Measurements from ENCODE around the gene NEU3.
"Not testable (repeated sequence)": the region's sequence is repeated elsewhere in the genome, so short reads cannot be mapped to it uniquely, and the experiment has no call there.

Gene NEU3

DNA sequence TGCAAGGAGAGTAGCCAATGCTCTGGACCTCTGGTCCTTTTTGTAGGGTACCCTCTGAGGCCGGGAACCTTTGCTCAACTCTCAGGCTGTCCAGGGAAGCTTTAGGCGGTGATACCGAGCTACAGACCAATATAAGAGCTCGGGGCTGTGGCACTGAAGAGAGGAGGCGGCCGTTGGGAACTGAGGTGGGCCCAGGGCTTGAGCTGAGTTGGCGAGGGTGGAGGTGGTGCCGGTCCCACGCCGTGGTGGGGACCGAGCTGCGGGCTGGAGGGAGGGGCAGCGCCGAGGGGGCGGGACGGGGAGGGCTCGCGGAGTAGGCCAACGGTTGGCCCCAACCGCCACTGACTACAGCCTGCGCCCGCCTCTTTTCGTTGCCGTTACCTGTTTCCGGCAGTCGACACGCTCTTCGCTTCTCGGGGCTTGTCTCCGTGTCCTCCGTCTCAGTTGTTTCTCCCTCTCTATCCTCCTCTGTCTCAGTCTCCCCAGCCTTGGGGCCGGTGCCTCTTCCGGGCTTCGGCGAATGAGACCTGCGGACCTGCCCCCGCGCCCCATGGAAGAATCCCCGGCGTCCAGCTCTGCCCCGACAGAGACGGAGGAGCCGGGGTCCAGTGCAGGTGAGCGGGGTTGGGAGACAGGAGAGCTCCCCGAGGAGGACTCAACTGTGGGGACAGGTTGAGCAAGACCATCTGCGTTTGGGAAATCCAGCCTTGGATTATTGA is at the start of gene NEU3:
Gene NEU3 (plus strand): TSS at position 393 of the 719 bp plus-strand sequence. CDS start 128 bp downstream, at position 521.
- DNase-seq (ENCODE audit: low spot score), result peak; percentile 94

DNA sequence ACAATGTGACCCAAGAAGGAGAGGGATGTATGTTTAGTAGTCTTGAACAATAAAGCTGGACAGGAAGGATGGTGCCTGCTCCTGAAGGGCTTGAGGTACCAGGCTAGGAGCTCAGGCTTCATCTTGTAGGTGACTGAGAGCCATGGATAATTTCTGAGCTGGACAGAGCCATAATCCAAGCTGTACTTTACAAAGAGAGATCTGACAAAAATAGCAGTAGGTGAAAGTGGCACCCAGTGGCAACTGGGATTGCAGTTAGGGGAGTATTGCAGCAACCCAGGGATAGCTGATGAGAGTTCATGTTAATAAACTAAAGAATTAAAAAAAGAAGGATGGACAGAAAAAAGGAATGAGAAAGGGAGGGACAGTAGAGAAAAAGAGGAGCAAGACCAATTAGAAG is 47.2 kb upstream of the NEU3 start:
- DNase-seq (ENCODE audit: low spot score), result no peak

GRCh38 chr11:74942073-74942759 is 46.5 kb upstream of the NEU3 start:
- DNase-seq (ENCODE audit: low spot score), result no peak

GRCh38 chr11:74948546-74948897 is 40.2 kb upstream of the NEU3 start:
- DNase-seq (ENCODE audit: low spot score), result peak; percentile 29

GRCh38 chr11:74948898-74949752 is 39.6 kb upstream of the NEU3 start, which contains the start of the genes SPCS2 and XRRA1:
TSS of gene SPCS2 (plus strand) at chr11:74949266. CDS start at chr11:74949286, 20 bp downstream.
TSS of gene XRRA1 (minus strand) at chr11:74949091. CDS start at chr11:74940878, 8,213 bp downstream.
- DNase-seq (ENCODE audit: low spot score), result peak; percentile 98

DNA sequence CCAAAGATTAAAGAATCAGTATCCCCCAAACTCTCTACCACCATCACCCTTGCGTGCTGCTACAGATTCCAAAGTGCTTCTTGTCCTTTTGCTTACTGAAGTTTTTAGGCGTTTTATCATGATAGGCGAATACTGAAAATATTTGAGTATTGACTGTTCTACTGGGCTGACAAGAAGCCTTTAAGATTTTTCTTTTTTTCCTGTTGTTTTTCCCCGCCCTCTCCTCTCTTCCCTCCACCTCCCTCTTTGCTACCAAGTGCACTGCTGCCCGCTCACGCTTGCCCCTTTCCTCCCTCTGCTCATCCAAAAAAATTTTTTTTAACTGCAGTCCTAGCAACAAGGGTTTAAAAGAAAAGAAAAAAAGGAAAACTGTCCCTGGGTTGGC is 39.0 kb upstream of the NEU3 start:
- DNase-seq (ENCODE audit: low spot score), result peak; percentile 63

DNA sequence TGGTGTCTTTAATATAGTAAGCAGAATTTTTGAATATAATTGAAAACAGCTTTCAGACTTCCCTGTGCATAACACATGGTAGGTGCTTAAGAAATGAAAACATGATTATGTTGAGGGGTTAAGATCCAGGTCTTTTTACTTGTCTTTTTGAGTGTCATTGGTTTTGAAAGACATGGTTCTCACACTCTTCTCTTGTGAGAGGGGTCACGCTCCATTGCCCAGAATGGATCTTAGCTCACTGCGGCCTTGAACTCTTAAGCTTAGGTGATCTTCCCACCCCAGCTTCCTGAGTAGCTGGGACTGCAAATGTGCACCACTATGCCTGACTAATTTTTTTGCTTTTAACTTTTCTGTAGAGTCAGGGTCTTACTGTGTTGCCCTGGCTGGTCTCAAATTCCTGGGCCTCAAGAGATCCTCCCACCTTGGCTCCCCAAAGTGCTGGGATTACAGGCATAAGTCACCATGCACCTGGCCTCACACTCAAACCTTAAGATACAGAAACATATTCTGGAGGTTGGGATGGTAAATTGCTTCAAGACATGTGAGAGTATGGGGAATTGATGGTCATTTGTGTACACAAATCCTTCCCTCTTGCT is 38.3 kb upstream of the NEU3 start:
- no peak for DNase-seq (ENCODE audit: low spot score)

DNA sequence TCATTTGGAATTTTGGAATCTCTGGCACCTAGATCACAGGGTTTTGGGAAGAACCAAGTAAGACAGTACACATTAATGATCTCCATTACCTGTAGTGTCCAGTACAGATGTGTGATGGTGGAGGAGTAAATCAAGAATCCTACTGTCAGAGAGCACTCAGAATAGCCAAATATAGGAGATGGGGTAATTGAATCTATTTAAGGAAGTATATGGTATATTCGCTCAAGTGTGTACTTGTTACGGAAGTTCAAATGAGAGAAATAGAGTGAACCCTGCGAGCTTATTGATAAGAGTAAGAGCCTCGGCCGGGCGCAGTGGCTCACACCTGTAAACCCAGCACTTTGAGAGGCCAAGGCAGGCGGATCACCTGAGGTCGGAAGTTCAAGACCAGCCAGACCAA is 37.5 kb upstream of the NEU3 start:
- DNase-seq (ENCODE audit: low spot score), result no peak

DNA sequence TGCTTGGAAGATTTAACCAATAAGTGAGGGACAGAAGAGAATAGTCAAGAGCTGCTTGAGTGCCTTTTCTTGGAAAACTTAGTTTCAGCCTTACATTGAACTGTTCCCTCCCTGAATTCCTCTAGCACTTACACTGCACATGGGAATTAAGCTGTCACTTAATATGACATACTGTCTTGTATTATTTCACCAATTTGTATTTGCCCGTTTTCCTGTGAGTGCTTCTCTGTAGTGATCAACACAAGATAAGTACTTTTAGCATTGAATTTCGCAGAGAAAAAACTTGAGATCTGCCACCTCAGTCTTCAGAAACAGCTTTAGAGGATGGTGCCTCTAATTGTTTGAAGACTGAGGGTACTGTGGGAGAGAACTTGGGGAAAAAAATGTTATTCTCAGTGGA is 36.0 kb upstream of the NEU3 start:
- DNase-seq (ENCODE audit: low spot score), result no peak

- DNase-seq (ENCODE audit: low spot score), result no peak
Measured at GRCh38 chr11:74953451-74953850, 35.3 kb upstream of the NEU3 start.

- DNase-seq (ENCODE audit: low spot score), result no peak
Measured at GRCh38 chr11:74954199-74954598, 34.5 kb upstream of the NEU3 start.

GRCh38 chr11:74956397-74957015 is 32.2 kb upstream of the NEU3 start:
- DNase-seq (ENCODE audit: low spot score), result no peak

- no peak for DNase-seq (ENCODE audit: low spot score)
Measured at GRCh38 chr11:74957937-74958629, 30.6 kb upstream of the NEU3 start.

DNA sequence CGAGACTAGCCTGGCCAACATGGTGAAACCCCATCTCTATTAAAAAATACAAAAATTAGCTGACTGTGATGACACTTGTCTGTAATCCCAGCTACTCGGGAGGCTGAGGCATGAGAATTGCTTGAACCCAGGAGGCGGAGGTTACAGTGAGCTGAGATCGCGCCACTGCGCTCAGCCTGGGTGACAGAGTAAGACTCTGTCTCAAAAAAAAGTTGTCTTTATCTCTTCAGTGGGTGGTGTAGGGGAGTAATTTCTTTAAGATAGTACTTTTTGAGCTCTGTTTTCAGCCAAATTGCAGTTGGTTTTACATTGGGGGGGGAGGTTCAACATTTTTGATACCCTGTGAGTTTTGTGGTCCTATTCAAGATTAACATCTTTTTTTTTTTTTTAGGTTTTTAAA is 28.6 kb upstream of the NEU3 start:
- DNase-seq (ENCODE audit: low spot score), result not testable (repeated sequence)

DNA sequence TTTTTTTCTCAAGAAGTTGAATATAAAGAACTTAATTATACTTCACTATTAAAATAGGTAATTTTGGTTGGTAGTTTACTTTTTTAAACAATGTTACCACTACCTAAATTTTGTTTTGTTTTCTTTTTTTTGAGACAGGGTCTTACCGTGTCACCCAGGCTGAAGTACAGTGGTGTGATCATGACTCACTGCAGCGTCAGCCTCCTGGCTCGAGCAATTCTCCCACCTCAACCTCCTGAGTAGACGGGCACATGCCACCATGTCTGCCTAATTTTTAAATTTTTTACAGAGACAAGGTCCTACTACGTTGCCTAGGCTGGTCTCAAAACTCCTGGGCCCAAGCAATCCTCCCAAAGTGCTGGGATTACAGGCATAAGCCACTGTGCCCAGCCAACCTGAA is 22.1 kb upstream of the NEU3 start:
- DNase-seq (ENCODE audit: low spot score), result no peak

DNA sequence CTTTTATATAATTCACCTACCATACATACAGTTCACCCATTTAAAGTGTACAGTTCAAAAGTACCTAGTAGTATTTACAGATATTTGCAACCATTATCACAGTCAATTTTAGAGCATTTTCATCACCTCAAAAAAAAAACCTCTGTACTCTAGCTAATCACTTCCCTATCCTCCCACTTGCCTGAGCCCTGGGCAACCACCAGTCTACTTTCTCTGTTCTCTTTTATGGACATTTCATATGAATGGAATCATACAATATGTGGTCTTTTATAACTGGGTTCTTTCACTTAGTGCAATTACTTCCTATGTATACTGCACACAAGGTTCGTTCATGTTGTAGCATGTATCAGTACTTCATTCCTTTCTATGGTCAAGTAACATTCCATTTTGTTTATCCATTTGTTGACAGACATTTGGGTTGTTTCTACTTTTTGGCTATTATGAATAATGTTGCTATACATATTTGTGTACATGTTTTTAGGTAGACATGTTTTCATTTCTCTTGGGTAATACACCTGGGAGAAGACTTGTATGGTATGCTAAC is 17.8 kb upstream of the NEU3 start:
- DNase-seq (ENCODE audit: low spot score), result no peak

GRCh38 chr11:74971424-74971823 is 17.3 kb upstream of the NEU3 start:
- DNase-seq (ENCODE audit: low spot score), result no peak

GRCh38 chr11:74978041-74978440 is 10.7 kb upstream of the NEU3 start:
- DNase-seq (ENCODE audit: low spot score), result no peak

DNA sequence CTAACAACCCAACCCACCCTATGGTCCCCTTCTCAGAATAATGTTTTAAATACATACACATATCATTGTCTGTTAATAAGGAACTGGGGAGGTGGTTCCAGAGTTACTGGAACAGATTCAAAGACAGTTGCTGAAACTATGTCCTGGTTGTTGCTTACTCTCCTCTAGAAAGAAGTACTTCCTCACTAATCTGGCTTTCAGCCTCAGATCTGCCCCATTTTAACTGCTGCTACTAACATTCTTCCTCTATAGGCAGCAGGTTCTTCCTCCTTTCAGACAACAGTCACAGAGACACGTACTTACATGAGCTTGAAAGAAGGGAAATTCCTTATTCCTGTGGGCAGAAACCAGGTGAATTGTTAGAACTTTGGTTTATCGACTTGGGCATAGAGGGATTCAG is 8.1 kb upstream of the NEU3 start:
- no peak for DNase-seq (ENCODE audit: low spot score)

GRCh38 chr11:74981888-74982287 is 6.8 kb upstream of the NEU3 start:
- no peak for DNase-seq (ENCODE audit: low spot score)

- no peak for DNase-seq (ENCODE audit: low spot score)
Measured at GRCh38 chr11:74984070-74984469, 4.7 kb upstream of the NEU3 start.

Measured in GM03348 (cell line).